HepG2 (cell line): ENCODE measurements around the gene HEXD. TPM values are rescaled to one million over a fixed set of nuclear protein-coding genes. Genes with fewer than 3 reads are reported as not detected.

Experiments used
- NFAT5 ChIP-seq: sonication (generic); formaldehyde crosslinking; IDR thresholded peaks from 2 replicates; pipeline ENCODE4 v1.4.0; 2020; ENCODE audit warnings: missing genetic modification reagents
- RBM39 ChIP-seq: fragments of 200-400 bp; formaldehyde crosslinking; IDR thresholded peaks from one replicate; pipeline ENCODE4 v1.6.1; 2018; ENCODE audit warnings: antibody characterized with exemption, mild to moderate bottlenecking, low read depth, low read length; ENCODE audit not compliant: poor library complexity, severe bottlenecking
- SOX6 ChIP-seq, 2 experiments: fragments of 450-650 bp in 1 of 2; sonication (generic) in 1 of 2; formaldehyde crosslinking in 1 of 2; IDR thresholded peaks; 2 replicates each; pipeline versions ENCODE4 v1.4.0 to v1.6.1; 2017 to 2020; ENCODE audit warnings: antibody characterized with exemption in 1 of 2, mild to moderate bottlenecking in 1 of 2, missing genetic modification reagents in 1 of 2
- THRA ChIP-seq: sonication (generic); formaldehyde crosslinking; IDR thresholded peaks from 2 replicates; pipeline ENCODE4 v1.4.0; 2020; ENCODE audit warnings: missing genetic modification reagents, borderline replicate concordance
- TMF1 ChIP-seq: sonication (generic); formaldehyde crosslinking; IDR thresholded peaks from 2 replicates; pipeline ENCODE4 v1.8.1; 2022; ENCODE audit warnings: low read depth, missing genetic modification reagents
- ZBTB2 ChIP-seq: sonication (generic); formaldehyde crosslinking; IDR thresholded peaks from 2 replicates; pipeline ENCODE4 v1.8.0; 2022; ENCODE audit warnings: low read depth, missing genetic modification reagents
- ZNF30 ChIP-seq: sonication (generic); formaldehyde crosslinking; IDR thresholded peaks from 2 replicates; pipeline ENCODE4 v1.5.0; 2020; ENCODE audit warnings: mild to moderate bottlenecking, missing genetic modification reagents
- ZNF318 ChIP-seq: sonication (generic); formaldehyde crosslinking; IDR thresholded peaks from 2 replicates; pipeline ENCODE4 v1.4.0; 2020; ENCODE audit warnings: mild to moderate bottlenecking, missing genetic modification reagents
- polyA plus RNA-seq, 8 experiments: library from polyadenylated mRNA; depleted of rRNA in 3 of 8; stranded (reverse) in 7 of 8; unstranded in 1 of 8; fragments of >200 nt; fragmentation: Illumina TruSeq in 4 of 8; extraction: Trizol in 4 of 8; gene quantifications; 2 replicates each; pipeline versions ENCODE4 v1.2.1 to v1.2.3, GENCODE V29; 2011 to 2016; ENCODE audit warnings: low read depth in 4 of 8, missing spikeins in 1 of 8, mixed read lengths in 1 of 8; ENCODE audit not compliant: insufficient read depth in 1 of 8
- total RNA-seq, 5 experiments: library from RNA; depleted of rRNA; stranded (reverse); fragments of >200 nt; fragmentation: Illumina TruSeq; extraction: Trizol; gene quantifications; 2 replicates each; pipeline ENCODE4 v1.2.3, GENCODE V29; 2016; ENCODE audit warnings: low read depth in 1 of 5

Gene HEXD
- total and polyA plus RNA-seq, 2 of the 13 experiments (the other 11 are each of a cell fraction or from before 2014, with no cell fraction given), result 22.3 to 41.8 TPM

- TF ChIP-seq THRA (CRISPR knock-in tag), result peak; percentile 64
- peak; percentile 36; the same call in 1 of the 2 replicates for TF ChIP-seq ZNF30 (CRISPR knock-in tag)
- 0 out of 2 replicates have a peak, but pooled peaks have one; percentile 49 for TF ChIP-seq ZNF318
- no peak for TF ChIP-seq ZBTB2
- TF ChIP-seq NFAT5 (CRISPR knock-in tag), result peak; percentile 97
- TF ChIP-seq RBM39, result no peak
- no peak for TF ChIP-seq SOX6 (IDR thresholded peaks at IDR 0.05)
- peak; percentile 66 for TF ChIP-seq SOX6 (CRISPR knock-in tag; IDR thresholded peaks at IDR 0.05)
- TF ChIP-seq TMF1 (CRISPR knock-in tag), result peak; percentile 98
These were observed 47.4 kb upstream of the HEXD start (continued) for GRCh38 chr17:82370471-82371332.
